ENCODE data around the gene CYP27A1.

- TF ChIP-seq ZNF384 (IDR thresholded peaks at IDR 0.05) (no peak), SP1 (IDR thresholded peaks at IDR 0.05) (no peak), FOXK2 (IDR thresholded peaks at IDR 0.05) (no peak), CTBP1 (IDR thresholded peaks at IDR 0.05; ENCODE audit: borderline replicate concordance) (no peak), LEF1 (IDR thresholded peaks at IDR 0.05; ENCODE audit: borderline replicate concordance) (no peak), PKNOX1 (IDR thresholded peaks at IDR 0.05) (no peak), TARDBP (IDR thresholded peaks at IDR 0.05) (no peak), BHLHE40 (IDR thresholded peaks at IDR 0.05; ENCODE audit: borderline replicate concordance) (no peak), ELF4 (IDR thresholded peaks at IDR 0.05) (no peak), SUZ12 (IDR thresholded peaks at IDR 0.05) (no peak), NFRKB (IDR thresholded peaks at IDR 0.05) (no peak)
Observed at GRCh38 chr2:218780851-218781690, 876 bp upstream of the CYP27A1 start.

All from HEK293T (cell line).